ENCODE measurements around the gene P4HA2. TPM values are rescaled to one million over a fixed set of nuclear protein-coding genes. Genes with fewer than 3 reads are reported as not detected.

The P4HA2 gene
- total and polyA plus RNA-seq, 9 of the 15 experiments (the other 6 are each of a cell fraction or from before 2014, with no cell fraction given) = 9.6 to 50.0 (median 12.7) TPM

DNA sequence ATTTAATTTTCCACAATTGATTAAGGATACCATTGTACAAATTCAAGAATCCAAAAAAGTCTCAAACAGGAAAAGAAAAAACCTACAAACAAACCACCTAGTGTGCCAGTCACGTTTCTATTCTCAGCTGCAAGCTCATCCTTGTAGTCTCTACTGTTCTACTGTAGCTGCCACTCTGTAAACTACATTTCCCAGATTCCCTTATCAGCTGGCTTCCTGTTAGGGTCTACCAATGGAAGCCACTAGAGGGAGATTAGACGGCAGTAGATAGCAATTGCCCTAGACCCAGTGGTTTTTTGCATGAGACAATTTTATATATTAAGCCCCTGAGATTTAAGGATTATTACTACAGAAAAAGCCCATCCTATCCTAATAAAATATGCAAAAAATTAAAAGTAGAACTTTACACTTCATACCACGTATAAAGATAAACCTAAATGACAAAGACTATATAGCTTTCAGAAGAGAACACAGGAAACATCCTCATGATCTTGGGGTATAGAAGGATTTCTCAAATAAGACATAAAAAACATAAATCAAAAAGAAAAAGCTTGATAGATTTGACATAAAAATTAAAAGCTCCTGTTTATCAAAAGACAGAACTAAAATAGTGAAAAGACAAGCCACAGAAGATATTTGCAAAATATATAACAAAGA is 37.4 kb downstream of the P4HA2 start (continued):
- no peak for TF ChIP-seq ARHGAP35 (IDR thresholded peaks at IDR 0.05; ENCODE audit: partially characterized antibody)
- TF ChIP-seq, protein P1, sequence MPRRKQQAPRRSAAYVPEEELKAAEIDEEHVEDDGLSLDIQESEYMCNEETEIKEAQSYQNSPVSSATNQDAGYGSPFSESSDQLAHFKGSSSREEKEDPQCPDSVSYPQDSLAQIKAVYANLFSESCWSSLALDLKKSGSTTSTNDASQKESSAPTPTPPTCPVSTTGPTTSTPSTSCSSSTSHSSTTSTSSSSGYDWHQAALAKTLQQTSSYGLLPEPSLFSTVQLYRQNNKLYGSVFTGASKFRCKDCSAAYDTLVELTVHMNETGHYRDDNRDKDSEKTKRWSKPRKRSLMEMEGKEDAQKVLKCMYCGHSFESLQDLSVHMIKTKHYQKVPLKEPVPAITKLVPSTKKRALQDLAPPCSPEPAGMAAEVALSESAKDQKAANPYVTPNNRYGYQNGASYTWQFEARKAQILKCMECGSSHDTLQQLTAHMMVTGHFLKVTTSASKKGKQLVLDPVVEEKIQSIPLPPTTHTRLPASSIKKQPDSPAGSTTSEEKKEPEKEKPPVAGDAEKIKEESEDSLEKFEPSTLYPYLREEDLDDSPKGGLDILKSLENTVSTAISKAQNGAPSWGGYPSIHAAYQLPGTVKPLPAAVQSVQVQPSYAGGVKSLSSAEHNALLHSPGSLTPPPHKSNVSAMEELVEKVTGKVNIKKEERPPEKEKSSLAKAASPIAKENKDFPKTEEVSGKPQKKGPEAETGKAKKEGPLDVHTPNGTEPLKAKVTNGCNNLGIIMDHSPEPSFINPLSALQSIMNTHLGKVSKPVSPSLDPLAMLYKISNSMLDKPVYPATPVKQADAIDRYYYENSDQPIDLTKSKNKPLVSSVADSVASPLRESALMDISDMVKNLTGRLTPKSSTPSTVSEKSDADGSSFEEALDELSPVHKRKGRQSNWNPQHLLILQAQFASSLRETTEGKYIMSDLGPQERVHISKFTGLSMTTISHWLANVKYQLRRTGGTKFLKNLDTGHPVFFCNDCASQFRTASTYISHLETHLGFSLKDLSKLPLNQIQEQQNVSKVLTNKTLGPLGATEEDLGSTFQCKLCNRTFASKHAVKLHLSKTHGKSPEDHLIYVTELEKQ (CRISPR knock-in tag; IDR thresholded peaks at IDR 0.05) = no peak
- TF ChIP-seq RAD51 (IDR thresholded peaks at IDR 0.05; ENCODE audit: borderline replicate concordance, low read depth) = no peak
- TF ChIP-seq, protein P2, sequence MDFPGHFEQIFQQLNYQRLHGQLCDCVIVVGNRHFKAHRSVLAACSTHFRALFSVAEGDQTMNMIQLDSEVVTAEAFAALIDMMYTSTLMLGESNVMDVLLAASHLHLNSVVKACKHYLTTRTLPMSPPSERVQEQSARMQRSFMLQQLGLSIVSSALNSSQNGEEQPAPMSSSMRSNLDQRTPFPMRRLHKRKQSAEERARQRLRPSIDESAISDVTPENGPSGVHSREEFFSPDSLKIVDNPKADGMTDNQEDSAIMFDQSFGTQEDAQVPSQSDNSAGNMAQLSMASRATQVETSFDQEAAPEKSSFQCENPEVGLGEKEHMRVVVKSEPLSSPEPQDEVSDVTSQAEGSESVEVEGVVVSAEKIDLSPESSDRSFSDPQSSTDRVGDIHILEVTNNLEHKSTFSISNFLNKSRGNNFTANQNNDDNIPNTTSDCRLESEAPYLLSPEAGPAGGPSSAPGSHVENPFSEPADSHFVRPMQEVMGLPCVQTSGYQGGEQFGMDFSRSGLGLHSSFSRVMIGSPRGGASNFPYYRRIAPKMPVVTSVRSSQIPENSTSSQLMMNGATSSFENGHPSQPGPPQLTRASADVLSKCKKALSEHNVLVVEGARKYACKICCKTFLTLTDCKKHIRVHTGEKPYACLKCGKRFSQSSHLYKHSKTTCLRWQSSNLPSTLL (IDR thresholded peaks at IDR 0.05) = no peak
- TF ChIP-seq, protein P3, sequence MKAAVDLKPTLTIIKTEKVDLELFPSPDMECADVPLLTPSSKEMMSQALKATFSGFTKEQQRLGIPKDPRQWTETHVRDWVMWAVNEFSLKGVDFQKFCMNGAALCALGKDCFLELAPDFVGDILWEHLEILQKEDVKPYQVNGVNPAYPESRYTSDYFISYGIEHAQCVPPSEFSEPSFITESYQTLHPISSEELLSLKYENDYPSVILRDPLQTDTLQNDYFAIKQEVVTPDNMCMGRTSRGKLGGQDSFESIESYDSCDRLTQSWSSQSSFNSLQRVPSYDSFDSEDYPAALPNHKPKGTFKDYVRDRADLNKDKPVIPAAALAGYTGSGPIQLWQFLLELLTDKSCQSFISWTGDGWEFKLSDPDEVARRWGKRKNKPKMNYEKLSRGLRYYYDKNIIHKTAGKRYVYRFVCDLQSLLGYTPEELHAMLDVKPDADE (conservative IDR thresholded peaks at IDR 0.05; ENCODE audit: control insufficient read depth, low read depth, low read length) = no peak; the same call in 1 of the 2 replicates
- TF ChIP-seq MXI1 (IDR thresholded peaks at IDR 0.05; ENCODE audit: low read depth, low read length) = no peak
- TF ChIP-seq RUNX1 (IDR thresholded peaks at IDR 0.05; ENCODE audit: low read depth) = no peak
- no peak for TF ChIP-seq ZNF77 (CRISPR knock-in tag; IDR thresholded peaks at IDR 0.05)
- no peak for TF ChIP-seq PCBP1 (IDR thresholded peaks at IDR 0.05; ENCODE audit: low read depth, low read length, poor library complexity, severe bottlenecking)
- TF ChIP-seq ZNF133 (CRISPR knock-in tag; IDR thresholded peaks at IDR 0.05) = no peak
- TF ChIP-seq EP400 (IDR thresholded peaks at IDR 0.05) = 0 out of 2 replicates have a peak, but pooled peaks have one; percentile 10
- TF ChIP-seq, protein P4, sequence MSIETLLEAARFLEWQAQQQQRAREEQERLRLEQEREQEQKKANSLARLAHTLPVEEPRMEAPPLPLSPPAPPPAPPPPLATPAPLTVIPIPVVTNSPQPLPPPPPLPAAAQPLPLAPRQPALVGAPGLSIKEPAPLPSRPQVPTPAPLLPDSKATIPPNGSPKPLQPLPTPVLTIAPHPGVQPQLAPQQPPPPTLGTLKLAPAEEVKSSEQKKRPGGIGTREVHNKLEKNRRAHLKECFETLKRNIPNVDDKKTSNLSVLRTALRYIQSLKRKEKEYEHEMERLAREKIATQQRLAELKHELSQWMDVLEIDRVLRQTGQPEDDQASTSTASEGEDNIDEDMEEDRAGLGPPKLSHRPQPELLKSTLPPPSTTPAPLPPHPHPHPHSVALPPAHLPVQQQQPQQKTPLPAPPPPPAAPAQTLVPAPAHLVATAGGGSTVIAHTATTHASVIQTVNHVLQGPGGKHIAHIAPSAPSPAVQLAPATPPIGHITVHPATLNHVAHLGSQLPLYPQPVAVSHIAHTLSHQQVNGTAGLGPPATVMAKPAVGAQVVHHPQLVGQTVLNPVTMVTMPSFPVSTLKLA (conservative IDR thresholded peaks at IDR 0.05) = peak; percentile 21 to 33; a peak in 2 of 4 replicates
- TF ChIP-seq, protein P5, sequence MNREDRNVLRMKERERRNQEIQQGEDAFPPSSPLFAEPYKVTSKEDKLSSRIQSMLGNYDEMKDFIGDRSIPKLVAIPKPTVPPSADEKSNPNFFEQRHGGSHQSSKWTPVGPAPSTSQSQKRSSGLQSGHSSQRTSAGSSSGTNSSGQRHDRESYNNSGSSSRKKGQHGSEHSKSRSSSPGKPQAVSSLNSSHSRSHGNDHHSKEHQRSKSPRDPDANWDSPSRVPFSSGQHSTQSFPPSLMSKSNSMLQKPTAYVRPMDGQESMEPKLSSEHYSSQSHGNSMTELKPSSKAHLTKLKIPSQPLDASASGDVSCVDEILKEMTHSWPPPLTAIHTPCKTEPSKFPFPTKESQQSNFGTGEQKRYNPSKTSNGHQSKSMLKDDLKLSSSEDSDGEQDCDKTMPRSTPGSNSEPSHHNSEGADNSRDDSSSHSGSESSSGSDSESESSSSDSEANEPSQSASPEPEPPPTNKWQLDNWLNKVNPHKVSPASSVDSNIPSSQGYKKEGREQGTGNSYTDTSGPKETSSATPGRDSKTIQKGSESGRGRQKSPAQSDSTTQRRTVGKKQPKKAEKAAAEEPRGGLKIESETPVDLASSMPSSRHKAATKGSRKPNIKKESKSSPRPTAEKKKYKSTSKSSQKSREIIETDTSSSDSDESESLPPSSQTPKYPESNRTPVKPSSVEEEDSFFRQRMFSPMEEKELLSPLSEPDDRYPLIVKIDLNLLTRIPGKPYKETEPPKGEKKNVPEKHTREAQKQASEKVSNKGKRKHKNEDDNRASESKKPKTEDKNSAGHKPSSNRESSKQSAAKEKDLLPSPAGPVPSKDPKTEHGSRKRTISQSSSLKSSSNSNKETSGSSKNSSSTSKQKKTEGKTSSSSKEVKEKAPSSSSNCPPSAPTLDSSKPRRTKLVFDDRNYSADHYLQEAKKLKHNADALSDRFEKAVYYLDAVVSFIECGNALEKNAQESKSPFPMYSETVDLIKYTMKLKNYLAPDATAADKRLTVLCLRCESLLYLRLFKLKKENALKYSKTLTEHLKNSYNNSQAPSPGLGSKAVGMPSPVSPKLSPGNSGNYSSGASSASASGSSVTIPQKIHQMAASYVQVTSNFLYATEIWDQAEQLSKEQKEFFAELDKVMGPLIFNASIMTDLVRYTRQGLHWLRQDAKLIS (CRISPR knock-in tag; IDR thresholded peaks at IDR 0.05) = no peak
- no peak for TF ChIP-seq KDM5B (IDR thresholded peaks at IDR 0.05; ENCODE audit: insufficient replicate concordance, low read depth, low read length)
- peak; percentile 97 for TF ChIP-seq HCFC1 (IDR thresholded peaks at IDR 0.05; ENCODE audit: low read depth, low read length)

Measured in K562 (cell line).